Activated effector memory CD4-positive, alpha-beta T cell treated with anti-CD3 and anti-CD28 coated beads, Interleukin-2, amount 50 U/mL, for 16 hours (primary cell): Measurements from ENCODE around the gene NOC3L.
A peak's percentile ranks its signal among the peaks of the same experiment; 100 is the strongest.
"Not testable (repeated sequence)": the region's sequence is repeated elsewhere in the genome, so short reads cannot be mapped to it uniquely, and the experiment has no call there.

ENCODE experiments used
- DNase-seq: peaks from one replicate; pipeline ENCODE4 v3.0.0-alpha.2; 2020

NOC3L gene, protein sequence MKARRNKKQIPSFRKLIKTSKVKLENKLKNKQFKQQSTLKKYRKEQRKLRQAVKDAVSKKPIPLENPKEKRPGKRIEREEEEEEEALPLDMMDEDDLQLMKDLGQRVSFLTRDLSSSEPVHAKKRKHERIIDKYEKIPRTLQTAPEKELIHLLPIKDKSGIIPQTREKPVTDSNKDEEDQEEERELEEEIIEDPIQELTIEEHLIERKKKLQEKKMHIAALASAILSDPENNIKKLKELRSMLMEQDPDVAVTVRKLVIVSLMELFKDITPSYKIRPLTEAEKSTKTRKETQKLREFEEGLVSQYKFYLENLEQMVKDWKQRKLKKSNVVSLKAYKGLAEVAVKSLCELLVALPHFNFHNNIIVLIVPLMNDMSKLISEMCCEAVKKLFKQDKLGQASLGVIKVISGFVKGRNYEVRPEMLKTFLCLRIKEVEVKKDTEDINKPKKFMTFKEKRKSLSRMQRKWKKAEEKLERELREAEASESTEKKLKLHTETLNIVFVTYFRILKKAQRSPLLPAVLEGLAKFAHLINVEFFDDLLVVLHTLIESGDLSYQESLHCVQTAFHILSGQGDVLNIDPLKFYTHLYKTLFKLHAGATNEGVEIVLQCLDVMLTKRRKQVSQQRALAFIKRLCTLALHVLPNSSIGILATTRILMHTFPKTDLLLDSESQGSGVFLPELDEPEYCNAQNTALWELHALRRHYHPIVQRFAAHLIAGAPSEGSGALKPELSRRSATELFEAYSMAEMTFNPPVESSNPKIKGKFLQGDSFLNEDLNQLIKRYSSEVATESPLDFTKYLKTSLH

DNA sequence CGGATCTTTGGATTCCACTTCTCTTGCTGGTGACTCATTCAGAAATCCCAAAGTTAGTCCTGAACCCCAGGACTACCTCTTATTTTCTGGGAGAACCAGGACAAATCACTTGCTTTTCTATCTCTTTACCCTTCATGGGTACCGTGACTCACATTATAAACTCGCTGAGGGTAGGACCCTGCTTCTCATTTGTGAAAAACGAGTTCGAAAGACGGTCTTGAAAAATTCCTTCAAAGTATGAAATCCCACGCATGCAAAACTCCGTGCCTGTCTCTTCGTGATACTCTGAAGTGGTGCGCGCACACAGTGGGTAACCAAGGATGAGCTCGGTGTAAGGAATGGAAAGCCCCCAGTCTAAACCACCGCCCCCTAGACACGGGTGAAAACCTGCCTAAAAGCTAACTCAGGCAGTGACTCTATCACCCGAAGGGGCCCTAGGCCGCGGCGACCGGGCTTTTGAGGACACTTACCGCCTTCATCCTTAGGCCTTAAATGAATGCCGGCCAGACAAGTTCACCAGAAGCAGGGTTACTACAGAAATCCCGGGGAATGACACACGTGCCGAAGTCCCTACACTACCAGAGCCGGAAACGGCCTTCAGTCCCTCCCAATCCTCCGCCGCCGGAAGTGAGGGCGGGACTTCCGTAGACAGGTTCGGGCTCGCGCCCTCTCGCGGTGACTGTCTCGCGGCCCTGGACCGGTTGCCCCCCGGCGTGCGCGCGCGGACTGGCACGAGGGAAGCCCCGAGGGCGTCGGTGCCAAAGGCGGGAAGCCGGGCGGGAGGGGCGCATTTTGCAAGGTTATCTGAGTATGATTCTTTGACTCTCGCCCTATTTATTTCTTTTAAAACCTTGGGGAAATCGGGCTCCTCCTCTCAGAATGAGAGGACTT is at the start of gene NOC3L:
NOC3L (minus strand) TSS at position 580 of the 891 bp plus-strand sequence; CDS start at position 479, 101 bp downstream.
- DNase-seq, result peak; percentile 100

DNA sequence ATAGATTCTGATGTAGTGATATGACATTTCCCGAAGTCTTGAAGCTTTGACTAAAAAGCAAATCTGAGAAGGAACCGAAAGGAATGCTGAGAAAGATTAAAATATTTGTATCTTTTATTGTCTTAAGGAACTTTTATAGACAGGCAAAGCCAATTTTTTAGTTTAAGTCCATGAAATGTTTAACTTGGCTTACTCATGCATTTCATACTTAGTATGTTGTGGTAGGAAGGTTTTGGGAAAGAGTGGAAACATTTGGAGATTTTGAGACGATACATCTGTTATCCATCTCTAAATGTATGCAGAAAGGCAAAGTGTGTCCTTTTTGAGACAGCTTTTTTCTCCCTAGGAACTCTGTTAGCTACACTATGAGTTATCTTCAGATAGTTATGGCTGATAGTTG is 49.7 kb upstream of the NOC3L start:
- no peak for DNase-seq

DNA sequence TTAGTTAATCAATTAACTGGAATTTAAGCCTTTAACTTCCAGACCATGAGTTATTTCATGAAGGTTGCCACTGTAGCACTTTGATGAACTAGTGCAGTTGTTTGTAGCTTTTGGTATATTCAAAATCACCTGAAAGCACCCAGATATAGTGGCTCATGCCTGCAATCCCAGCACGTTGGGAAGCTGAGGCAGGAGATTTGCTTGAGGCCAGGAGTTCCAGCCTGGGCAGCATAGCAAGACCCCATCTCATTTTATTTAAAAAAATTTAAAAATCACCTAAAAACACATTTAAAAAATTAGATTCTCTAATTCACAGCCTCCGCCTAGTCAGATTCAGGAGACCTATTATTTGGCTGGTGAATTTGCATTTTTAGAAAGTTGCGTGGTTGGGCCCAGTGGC is 48.6 kb upstream of the NOC3L start:
- no peak for DNase-seq

DNA sequence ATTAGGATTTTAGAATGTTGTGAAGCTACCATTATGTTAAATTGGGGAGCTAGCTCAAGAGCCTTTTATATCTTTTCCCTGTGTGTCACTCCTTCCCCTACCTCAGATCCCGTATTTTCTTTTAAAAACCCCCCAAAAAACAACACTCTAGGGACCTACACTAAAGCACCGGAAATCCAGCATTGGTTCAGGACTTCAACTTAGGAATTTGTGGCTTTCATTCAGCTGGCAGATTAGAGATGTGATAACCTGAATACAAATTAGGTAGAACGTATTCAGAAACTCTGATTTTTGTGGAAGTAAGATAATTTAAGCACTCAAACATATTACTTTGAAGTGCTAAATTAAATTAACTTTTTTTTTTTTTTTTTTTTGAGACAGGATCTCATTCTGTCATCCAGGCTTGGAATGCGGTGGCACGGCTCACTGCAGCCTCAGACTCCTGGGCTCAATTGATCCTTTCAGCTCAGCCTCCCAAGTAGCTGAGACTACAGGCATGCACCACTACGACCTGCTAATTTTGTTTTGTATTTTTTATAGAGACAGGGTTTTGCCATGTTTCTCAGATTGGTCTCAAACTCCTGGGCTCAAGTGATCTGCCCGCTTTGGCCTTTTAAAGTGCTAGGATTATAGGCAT is 46.4 kb upstream of the NOC3L start:
- no peak for DNase-seq

DNA sequence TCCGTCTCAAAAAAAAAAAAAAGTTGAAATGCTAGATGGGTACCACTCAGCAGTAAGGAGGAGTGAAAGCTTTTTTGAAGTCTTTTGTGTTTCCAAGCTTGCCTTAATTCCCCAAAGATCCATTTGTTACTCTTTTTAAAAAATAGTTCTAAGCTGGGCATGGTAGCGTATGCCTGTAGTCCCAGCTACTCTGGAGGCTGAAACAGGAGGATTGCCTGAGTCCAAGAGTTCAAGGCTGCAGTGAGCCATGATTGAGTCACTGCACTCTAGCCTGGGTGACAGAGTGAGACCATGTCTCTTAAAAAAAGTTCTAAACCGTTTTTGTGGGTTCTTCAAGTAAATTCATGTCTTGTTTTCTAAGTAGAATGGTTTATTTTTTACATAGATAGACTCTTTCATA is 44.9 kb upstream of the NOC3L start:
- no peak for DNase-seq

DNA sequence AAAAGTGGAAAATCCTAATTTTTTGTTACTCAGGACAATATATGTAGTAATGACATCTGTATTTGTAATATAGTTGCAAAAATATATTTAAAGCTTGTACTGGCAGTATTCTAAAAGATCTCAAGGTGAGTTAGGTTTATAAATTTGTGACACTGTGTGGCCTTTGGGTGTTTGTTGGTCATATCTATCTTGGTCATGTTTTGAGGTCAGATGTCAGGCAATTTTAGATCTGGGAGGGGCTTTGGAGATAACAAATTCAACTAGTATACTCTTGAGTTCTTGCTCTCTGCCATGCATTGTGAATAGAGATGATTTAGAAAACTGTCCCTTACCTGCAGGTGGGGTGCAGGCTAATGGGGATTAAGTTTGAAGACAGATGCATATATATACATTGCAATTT is 42.7 kb upstream of the NOC3L start:
- no peak for DNase-seq

DNA sequence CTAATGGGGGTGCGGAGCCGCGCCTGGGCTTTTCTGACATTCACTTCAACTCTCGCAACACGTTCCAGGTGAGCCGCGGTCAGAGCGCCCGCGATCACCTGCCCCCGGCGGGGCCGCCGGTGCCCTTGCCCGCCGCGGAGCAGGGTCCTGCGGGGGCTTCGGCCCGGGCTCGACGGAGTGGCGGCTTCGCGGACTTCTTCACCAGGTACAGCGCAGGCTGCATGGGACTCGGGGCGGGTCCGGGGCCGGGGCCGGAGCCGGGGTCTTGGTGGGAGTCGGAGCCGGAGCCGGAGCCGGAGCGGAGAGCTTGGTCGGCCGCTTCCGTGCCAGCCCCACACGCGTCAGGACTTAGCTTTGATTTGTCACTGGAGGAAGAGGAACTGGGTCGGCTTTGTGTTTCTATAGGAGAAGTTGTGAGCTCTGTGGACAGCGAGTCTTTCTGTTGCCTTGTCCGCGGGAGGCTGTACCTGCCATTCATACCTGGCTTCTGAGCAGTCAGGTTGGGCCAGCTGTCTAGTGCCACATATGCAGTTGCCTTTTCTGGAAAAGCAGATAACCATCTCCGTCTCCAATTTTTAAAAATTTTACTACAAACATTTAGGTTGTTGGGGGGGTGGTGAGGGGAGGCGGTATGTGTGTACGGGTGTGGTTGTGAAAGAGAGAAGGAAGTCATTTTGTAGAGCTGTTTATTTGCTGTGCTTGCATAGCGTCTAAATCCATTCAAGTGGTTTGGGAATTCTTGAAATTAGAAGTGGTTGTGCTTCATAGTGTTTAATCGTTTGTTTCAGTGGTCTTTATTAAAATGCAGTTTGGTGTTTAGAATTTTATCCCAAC is 40.9 kb upstream of the NOC3L start:
- peak; percentile 65 for DNase-seq

DNA sequence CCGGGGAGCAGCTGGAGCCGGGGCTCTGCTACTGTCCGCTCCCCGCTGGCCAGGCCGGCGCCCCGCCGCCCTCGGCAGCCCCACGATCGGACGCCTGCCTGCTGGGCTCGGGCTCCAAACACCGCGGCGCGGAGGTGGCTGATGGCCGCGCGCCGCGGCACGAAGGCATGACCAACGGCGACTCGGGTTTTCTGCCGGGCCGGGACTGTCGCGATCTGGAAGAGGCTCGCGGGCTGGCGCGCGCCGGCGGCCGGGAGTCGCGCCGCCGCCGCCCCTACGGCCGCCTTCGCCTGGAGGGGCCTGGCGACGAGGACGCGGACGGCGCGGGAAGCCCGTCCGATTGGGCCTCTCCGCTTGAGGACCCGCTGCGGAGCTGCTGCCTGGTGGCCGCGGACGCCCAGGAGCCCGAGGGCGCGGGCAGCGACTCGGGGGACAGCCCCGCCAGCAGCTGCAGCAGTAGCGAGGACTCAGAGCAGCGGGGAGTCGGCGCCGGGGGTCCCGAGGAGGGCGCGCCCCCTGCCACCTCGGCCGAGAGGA is 40.2 kb upstream of the NOC3L start:
- DNase-seq, result no peak

DNA sequence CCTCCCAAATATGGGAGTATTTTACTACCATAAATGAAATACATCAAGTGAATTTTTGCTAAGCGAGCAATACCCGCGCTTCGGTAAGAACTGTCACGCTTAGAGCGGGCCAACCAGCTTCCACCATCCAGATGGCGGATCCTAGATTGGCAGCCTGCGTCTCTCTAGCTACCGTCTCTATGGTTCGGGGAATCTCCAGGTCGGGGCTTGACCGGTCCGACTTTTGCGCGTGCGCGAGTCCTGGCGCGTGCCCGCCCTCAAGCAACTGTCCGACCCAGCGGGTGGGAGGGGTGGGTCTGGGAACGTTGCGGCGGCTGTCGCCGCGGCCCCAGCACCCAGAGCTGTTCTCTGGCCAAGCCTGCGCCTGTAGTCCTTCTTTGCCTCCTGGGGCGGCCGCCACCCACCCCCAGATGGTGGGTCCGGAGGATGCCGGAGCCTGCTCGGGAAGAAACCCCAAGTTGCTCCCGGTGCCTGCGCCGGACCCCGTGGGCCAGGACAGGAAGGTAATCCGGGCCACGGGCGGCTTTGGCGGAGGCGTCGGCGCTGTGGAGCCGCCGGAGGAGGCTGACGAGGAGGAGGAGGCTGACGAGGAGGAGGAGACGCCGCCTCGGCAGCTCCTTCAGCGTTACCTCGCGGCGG is 39.6 kb upstream of the NOC3L start, which contains the start of gene TBC1D12:
TBC1D12 (plus strand) TSS at position 338 of the 639 bp plus-strand sequence; CDS start at position 411, 73 bp downstream.
- DNase-seq, result peak; percentile 67

DNA sequence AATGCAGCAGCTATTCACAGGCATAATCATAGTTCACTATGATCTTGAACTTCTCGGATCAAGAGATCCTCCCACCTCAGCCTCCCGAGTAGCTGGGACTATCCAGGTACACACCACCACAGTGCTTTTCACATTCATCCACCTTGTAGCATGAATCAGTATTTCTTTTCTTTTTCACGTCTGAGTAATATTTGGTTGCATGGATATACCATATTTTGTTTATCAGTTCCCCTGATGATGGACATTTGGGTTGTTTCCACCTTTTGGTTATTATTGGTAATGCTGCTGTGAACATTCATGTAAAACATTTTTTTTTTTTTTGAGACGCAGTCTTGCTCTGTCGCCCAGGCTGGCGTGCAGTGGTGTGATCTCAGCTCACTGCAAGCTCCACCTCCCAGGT is 36.0 kb upstream of the NOC3L start:
- DNase-seq, result no peak

DNA sequence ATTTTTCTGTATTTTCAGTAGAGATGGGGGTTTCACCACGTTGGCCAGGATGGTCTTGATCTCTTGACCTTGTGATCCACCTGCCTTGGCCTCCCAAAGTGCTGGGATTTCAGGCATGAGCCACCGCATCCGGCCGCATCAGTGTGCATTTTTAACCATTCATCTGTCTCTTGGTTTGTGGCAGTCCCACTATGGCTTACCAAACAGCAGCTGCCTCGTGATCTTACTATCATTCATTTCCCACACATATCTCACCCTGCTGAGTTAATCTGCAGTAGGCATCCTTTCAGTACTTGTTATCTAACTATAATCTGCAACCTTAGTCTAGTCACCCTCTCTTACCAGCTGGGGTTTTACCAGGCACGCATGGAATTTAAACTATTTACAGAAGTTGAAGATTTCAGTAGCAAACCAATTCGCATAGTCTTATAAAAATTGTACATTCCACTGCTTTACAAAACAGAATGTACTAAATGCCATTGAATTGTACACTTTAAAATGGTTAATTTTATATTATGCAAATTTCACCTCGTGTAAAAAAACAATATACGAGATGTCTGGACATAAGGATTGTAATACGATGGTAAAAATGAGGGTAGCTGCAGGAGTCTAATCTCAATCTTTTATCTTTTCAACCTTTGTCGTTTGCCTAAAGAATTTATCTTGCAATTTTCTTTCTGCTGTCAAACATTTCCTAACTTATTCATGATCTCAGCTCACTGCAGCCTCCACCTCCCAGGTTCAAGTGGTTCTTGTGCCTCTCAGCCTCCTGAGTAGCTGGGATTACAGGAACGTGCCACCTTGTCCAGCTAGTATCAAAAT is 35.0 kb upstream of the NOC3L start:
- DNase-seq, result no peak

DNA sequence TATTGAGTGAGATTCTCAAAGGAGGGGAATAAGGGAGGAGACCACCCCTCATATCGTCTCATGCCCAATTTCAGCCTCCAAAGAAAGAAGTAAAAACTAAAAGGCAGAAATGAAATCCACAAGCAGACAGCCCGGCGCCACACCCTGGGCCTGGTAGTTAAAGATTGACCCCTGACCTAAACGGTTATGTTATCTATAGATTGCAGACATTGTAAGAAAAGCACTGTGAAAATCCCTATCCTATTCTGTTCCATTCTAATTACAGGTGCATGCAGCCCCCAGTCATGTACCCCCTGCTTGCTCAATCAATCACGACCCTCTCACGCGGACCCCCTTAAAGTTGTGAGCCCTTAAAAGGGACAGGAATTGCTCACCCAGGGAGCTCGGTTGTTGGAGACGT is 29.4 kb upstream of the NOC3L start:
- not testable (repeated sequence) for DNase-seq

DNA sequence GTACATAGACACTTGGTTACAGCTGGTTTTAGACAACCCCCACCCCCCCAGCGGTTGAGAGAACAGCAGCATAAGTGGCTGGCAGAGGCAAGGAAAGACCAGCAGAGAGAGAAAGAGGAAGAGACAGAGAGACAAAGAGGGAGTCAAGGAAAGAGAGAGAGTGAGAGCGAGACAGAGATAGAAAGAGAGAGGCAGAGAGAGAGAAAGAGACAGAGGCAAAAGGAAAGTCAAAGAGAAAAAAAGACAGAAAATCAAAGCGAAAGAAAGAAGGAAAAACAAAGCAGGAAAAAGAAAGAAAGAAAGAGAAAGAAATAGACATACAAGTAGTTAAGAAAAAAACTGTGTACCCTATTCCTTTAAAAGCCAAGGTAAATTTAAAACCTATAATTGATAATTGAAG is 23.0 kb upstream of the NOC3L start:
- DNase-seq, result not testable (repeated sequence)

DNA sequence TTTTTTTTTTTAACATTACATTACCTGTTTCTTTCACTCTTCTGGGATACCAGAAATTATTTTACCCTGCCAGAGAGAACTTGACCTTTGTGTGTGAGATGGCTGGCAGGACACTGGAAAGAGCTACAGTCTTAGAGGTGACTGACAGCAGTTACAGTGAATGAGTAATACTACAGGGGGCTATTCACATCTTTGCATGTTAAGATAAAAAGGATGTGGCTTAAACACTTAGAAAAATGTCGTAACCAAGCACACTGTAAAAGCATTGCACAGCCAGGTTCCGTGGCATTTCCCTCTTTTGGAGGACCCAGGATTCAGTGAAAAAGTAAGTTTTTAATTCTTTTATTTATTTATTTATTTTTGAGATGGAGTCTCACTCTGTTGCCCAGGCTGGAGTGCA is 20.8 kb upstream of the NOC3L start:
- DNase-seq, result no peak

DNA sequence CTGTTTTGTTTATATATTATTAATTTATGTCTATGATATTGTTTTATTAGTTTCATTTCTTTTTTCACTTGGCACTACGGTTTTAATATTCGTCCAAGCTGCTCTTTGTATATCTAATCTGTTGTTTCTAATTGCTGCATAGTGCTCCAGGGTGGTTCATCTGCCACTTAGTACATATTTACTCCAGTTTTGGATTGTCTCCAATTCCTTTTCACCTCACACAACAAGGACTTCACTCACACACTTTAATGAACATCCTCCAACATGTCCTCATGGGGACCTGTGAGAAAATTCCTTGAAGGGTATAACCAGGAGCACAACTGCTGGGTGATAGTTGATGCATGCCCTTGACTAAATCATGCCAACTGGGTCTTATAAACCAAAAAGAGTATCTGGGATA is 14.1 kb upstream of the NOC3L start:
- DNase-seq, result no peak

DNA sequence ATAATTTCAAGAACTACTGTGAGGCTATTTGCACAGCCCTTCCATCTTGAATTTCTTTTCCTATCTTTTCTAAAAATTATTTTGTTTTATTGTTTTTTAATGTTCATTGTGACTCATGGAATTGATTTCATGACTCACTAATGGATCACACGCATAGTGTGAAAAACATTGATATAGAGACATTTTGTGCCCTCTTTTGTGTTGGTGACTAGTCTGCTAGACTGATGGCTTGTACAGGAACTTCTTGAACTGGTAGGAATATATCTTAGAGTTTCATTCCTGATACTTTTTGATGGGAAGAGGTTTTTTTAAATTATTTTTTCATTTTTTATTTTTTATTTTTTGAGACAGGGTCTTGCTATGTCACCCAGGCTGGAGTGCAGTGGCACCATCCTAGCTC is 12.6 kb upstream of the NOC3L start:
- no peak for DNase-seq

DNA sequence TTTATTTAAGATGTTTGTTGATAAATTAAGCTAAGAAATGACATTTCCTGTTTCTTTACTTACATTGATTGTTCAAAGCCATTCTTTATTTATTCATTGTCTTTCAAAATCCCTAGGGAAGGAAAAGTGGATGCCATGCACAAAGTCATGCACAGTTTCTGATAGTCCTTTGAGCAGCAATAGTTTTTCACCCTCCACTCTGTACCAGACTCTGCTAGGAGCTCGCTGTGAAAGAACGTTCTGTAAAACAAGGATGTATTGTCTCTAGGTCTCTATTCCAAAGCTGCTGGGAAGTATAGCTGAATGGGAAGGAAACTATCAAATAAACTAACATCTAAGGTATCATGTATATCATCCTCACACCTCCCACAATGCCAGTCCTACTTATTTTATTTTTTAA is 7.8 kb upstream of the NOC3L start:
- DNase-seq, result no peak

DNA sequence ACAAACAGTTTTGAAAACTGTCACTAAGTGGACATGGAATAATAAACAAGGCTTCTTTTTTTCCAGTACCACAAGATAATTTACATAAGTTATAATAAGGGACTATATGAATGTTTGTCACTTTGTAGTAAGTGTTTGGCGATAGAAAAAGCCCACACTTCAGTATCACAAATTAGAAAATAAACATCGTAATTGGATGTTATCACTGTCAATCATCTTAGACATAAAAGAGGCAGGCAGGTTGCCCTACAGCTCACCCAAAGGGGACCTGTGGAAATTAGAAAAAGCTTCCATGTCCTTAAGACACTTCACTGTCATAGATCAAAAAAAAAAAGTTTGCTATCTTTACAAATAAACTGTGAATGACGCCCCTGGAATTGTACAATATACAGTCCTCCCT is 3.6 kb upstream of the NOC3L start:
- no peak for DNase-seq

DNA sequence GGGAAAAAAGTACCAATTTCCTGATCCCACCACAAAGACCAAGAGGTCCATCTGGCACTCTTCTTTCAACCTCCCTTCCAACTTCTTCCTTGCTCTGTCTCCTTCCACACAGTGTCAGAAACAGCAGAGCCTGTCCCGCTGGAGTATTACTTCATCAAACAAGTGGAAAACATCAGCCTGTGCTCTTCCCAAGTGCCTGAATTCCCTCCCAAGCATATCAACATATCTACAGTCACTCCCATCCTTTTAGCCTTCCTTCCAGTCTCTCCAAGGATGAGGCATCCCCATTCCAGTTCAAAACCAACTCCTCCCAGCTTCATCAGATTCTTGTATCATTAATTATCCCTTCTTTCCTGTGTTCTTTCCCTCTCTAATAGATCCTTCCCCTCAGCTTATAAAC is 1.7 kb upstream of the NOC3L start:
- no peak for DNase-seq

DNA sequence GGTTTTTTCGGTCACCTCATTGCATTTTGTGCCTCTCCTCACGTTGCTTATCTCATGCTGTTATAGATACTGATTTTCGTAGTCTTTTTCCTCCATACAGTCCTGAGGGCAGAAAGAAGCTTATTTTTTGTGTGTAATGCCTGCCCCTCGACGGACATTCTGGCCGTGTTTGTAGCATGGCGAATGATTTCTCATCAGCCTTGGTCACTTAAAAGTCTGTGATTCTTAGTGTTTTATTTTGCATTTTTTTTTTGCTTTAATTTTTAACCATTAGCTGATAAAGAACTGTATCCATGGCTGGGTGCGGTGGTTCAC is 469 bp upstream of the NOC3L start:
- DNase-seq, result no peak
